Tibial nerve (tissue), 4 donors: ENCODE measurements around the gene CSF2.

Experiments
- EP300 ChIP-seq, 2 donors: sonication (generic); formaldehyde crosslinking; IDR thresholded peaks; one replicate each; pipeline ENCODE4 v1.6.1; 2017; ENCODE audit warnings: antibody characterized with exemption in 2 of 2, mild to moderate bottlenecking in 1 of 2
- POLR2A ChIP-seq, 2 donors: fragments of 450-650 bp; IDR thresholded peaks; one replicate each; pipeline ENCODE4 v1.6.1; 2017; ENCODE audit warnings: antibody characterized with exemption in 2 of 2, mild to moderate bottlenecking in 2 of 2, moderate library complexity in 2 of 2
- TF ChIP-seq, protein P1 (sequence below), 5 experiments: fragments of 200-600 bp in 3 of 5; fragments of 450-650 bp in 2 of 5; sonication (generic) in 3 of 5; IDR thresholded peaks; one replicate each; pipeline ENCODE4 v1.5.1; 2016 to 2019; ENCODE audit warnings: antibody characterized with exemption in 5 of 5, mild to moderate bottlenecking in 3 of 5, moderate library complexity in 2 of 5

- TF ChIP-seq, protein P1, sequence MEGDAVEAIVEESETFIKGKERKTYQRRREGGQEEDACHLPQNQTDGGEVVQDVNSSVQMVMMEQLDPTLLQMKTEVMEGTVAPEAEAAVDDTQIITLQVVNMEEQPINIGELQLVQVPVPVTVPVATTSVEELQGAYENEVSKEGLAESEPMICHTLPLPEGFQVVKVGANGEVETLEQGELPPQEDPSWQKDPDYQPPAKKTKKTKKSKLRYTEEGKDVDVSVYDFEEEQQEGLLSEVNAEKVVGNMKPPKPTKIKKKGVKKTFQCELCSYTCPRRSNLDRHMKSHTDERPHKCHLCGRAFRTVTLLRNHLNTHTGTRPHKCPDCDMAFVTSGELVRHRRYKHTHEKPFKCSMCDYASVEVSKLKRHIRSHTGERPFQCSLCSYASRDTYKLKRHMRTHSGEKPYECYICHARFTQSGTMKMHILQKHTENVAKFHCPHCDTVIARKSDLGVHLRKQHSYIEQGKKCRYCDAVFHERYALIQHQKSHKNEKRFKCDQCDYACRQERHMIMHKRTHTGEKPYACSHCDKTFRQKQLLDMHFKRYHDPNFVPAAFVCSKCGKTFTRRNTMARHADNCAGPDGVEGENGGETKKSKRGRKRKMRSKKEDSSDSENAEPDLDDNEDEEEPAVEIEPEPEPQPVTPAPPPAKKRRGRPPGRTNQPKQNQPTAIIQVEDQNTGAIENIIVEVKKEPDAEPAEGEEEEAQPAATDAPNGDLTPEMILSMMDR (IDR thresholded peaks at IDR 0.05) = no peak
- TF ChIP-seq POLR2A (IDR thresholded peaks at IDR 0.05) = no peak
- no peak for TF ChIP-seq EP300 (IDR thresholded peaks at IDR 0.05)
These were observed 3.6 kb upstream of the CSF2 start for GRCh38 chr5:132069994-132070393.
